Adrenal gland (tissue), 12 donors: Measurements from ENCODE around the gene ZNF829. TPM values are rescaled to one million over a fixed set of nuclear protein-coding genes. Genes with fewer than 3 reads are reported as not detected.
A peak's percentile ranks its signal among the peaks of the same experiment; 100 is the strongest.

Experiments used
- DNase-seq, 7 donors: peaks; one replicate each; pipeline ENCODE4 v3.0.0-alpha.2; 2019 to 2020
- H3K27ac ChIP-seq, 5 donors: fragments of 200-600 bp; sonication (generic) in 4 of 5; 1 replicate in 3 of 5; 2 replicates in 2 of 5; pipeline versions ENCODE4 v1.5.1 to v1.8.0; 2016 to 2020; ENCODE audit warnings: mild to moderate bottlenecking in 1 of 5
- H3K27me3 ChIP-seq: fragments of 200-600 bp; 2 replicates; pipeline ENCODE4 v1.8.0; 2021
- H3K36me3 ChIP-seq, 2 donors: fragments of 200-600 bp; replicated peaks in 1 of 2; 1 replicate in 1 of 2; 2 replicates in 1 of 2; pipeline versions ENCODE4 v1.5.1 to v1.8.0; 2018 to 2022
- H3K4me1 ChIP-seq, 2 donors: fragments of 200-600 bp; replicated peaks in 1 of 2; 1 replicate in 1 of 2; 2 replicates in 1 of 2; pipeline versions ENCODE4 v1.5.1 to v1.8.0; 2018 to 2021
- H3K4me3 ChIP-seq, 4 donors: fragments of 200-600 bp; sonication (generic) in 3 of 4; one replicate each; pipeline ENCODE4 v1.5.1; 2016 to 2018
- H3K9me3 ChIP-seq, 3 donors: fragments of 200-600 bp; sonication (generic) in 1 of 3; replicated peaks in 1 of 3; 1 replicate in 2 of 3; 2 replicates in 1 of 3; pipeline versions ENCODE4 v1.5.1 to v1.8.0; 2016 to 2021
- POLR2A ChIP-seq, 2 donors: fragments of 450-650 bp; IDR thresholded peaks; one replicate each; pipeline ENCODE4 v1.6.1; 2017; ENCODE audit warnings: antibody characterized with exemption in 2 of 2, mild to moderate bottlenecking in 2 of 2, moderate library complexity in 1 of 2
- WGBS, 4 donors: extraction: QIAGEN DNeasy Blood & Tissue Kit in 2 of 4; methylation state at CpG; one replicate each; pipeline versions ENCODE4 v1.1.5 to v1.1.7; 2013 to 2017; 5-methylcytosine and 5-hydroxymethylcytosine counted together
- intact Hi-C, 2 donors: fragments of 100-400 bp; cut with DNase I; formaldehyde crosslinking; loops; one replicate each; pipeline versions ENCODE4 v1.14.1 to v1.15.0; 2022 to 2023
- polyA plus RNA-seq, 3 donors: library from polyadenylated mRNA; stranded (reverse); fragments of 200-250 nt in 2 of 3; fragments of 350-450 nt in 1 of 3; fragmentation: Illumina TruSeq in 1 of 3; extraction: RNeasy Lipid Tissue Mini Kit (QIAGEN cat#74804) in 1 of 3; gene quantifications; one replicate each; pipeline ENCODE4 v1.2.3, GENCODE V29; 2013 to 2014
- small RNA-seq, 2 donors: library from RNA; depleted of rRNA; stranded (forward); fragments of <200 nt; gene quantifications; one replicate each; pipeline ENCODE3, GENCODE V24; 2016
- total RNA-seq, 9 donors: library from RNA; depleted of rRNA in 4 of 9; stranded (reverse); fragments of >200 nt in 4 of 9; fragments of 120-200 nt in 1 of 9; fragmentation: NEBNext Ultra II Directional in 1 of 9; extraction: Animal tissue kit (Norgen Biotek cat#: 25700) in 1 of 9; gene quantifications; one replicate each; pipeline versions ENCODE4 v1.1.0 to v1.2.4, GENCODE V29; 2013 to 2023
- TF ChIP-seq, protein P1 (sequence below), 6 experiments: fragments of 450-650 bp in 4 of 6; fragments of 200-600 bp in 2 of 6; sonication (generic) in 1 of 6; IDR thresholded peaks; 1 replicate in 5 of 6; 2 replicates in 1 of 6; pipeline versions ENCODE4 v1.5.1 to v1.8.0; 2016 to 2021; ENCODE audit warnings: antibody characterized with exemption in 6 of 6, mild to moderate bottlenecking in 2 of 6, moderate library complexity in 1 of 6
- donor health status: healthy with polysubstance abuse.
- donor health status: Bipolar disorder and iron deficiency.
- donor health status: DM: yes; HTN: yes; CAD: no.
- donor health status: DM: no; HTN: no; CAD: no.
- donor health status: DM: no; HTN: no; CAD: no.
- donor health status: DM: yes; HTN: yes; CAD: no.

ZNF829 gene
- total and polyA plus RNA-seq, 12 donors = 0.64 to 6.2 (median 4.2) TPM

DNA sequence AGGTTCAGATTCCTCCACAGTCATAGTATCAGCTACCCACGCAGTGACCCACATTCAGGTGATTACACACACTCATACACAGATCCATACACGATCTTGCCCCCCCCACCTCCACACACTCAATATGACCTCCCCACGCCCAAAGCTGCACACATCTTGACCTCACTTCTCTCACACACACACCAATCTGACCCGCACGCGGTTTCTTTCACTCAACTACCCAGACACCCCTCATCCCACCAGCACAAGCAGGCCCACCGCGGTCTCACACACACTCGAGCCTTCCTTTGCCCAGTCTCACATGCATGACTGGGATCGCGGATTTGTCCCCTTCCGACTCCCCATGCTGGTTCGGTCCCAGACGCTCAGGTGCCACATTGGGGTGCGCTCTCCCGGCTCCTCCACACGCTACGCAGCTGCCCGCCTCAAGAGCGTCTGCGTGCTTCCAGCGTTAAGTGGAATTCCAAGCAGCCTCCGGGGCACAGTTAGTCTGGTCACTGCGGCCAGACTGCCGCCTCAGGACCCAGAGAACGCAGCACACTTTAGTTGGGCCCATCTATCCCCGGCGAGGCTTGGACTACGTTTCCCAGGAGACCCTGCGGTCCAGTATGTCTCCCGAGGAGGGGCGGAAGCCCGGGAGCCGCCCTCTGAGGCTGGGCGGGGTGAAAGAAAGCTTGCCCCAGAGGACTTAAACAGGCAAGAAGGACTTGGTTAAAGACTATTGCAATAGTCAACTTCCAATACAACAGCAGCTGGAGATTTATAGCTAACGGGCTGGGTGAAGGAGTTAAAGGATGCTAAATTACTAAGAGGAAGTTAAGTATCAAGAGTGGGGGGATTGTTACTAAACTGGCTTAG, 66.2 kb downstream of the ZNF829 start:
- H3K27ac ChIP-seq = peak overlapping the region; percentile 53 to 88 (median 68)
- 0 to 1% (median 0%) methylated on average over 27 to 36 of the region's 36 CpGs for WGBS, 4 donors
- H3K36me3 ChIP-seq = peaks cover 0 to 7% of the 10 kb centered on the region in 2 donors
- no peaks in the 10 kb centered on the region for H3K27me3 ChIP-seq
- peak overlapping the region; percentile 50 to 98 (median 65) for H3K4me3 ChIP-seq
- no peaks in the 10 kb centered on the region for H3K9me3 ChIP-seq
- TF ChIP-seq POLR2A (IDR thresholded peaks at IDR 0.05) = peak; percentile 31 to 64
- TF ChIP-seq, protein P1, sequence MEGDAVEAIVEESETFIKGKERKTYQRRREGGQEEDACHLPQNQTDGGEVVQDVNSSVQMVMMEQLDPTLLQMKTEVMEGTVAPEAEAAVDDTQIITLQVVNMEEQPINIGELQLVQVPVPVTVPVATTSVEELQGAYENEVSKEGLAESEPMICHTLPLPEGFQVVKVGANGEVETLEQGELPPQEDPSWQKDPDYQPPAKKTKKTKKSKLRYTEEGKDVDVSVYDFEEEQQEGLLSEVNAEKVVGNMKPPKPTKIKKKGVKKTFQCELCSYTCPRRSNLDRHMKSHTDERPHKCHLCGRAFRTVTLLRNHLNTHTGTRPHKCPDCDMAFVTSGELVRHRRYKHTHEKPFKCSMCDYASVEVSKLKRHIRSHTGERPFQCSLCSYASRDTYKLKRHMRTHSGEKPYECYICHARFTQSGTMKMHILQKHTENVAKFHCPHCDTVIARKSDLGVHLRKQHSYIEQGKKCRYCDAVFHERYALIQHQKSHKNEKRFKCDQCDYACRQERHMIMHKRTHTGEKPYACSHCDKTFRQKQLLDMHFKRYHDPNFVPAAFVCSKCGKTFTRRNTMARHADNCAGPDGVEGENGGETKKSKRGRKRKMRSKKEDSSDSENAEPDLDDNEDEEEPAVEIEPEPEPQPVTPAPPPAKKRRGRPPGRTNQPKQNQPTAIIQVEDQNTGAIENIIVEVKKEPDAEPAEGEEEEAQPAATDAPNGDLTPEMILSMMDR (IDR thresholded peaks at IDR 0.05) = no peak
- peaks cover 5 to 18% of the 10 kb centered on the region in 2 donors for H3K4me1 ChIP-seq
- intact Hi-C loops = no loop called here
- DNase-seq = peak; percentile 88 to 95 (median 92)

DNA sequence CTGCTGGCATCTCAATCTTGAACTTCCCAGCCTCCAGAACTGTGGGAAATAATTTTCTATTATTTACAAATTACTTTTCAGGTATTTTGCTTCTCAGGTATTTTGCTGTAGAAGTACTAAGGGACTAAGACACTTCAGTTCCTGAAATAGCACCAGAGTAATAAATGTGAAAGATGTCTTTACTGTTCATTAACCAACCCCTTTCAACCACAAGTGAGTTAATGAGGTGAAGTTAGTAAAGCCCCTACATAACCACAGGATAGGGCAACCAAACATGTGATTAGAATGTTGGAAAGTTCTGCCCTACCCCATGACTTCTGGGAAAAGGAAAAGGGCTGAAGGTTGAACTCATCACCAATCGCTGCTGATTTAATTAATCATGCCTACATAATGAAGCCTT, 68.1 kb downstream of the ZNF829 start:
- Histone ChIP-seq H3K4me3 (no peak overlapping the region), H3K9me3 (no peaks in the 10 kb centered on the region), H3K27me3 (no peaks in the 10 kb centered on the region), H3K4me1 (peaks cover 5 to 18% of the 10 kb centered on the region in 2 donors), H3K36me3 (no peaks in the 10 kb centered on the region), H3K27ac (no peak overlapping the region)
- DNase-seq = no peak
- intact Hi-C loops = no loop called here
- WGBS, 4 donors = 69 to 94% (median 78%) methylated on average over 1 of the region's 1 CpG
- TF ChIP-seq, protein P1 (IDR thresholded peaks at IDR 0.05) = no peak
- TF ChIP-seq POLR2A (IDR thresholded peaks at IDR 0.05) = no peak

DNA sequence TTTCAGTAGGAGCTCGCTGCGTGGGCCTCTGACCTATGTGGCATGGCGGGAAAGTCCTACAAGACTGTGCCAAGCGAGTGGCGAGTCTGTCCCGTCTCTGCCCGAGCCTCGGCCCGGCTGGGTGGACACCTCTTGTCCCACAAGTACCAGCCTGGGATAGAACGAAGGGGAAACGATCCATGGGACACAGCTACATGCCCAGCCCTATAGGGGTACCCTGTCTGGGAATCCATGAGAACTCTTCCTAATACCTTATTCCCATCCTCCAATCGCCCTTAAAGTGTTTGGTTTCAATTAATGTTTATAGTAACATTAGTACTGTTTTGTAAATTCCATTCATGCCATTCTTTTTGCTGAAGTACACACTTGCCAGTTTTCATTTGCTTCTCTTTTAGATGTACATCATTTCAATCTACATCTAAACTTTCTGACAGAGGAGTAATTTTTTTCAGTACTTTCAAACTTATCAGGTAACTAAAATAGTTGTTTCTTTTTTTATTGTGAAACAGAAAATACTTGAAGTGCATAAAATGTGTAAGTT, 77.2 kb downstream of the ZNF829 start:
- H3K4me1 ChIP-seq = peaks cover 0 to 15% of the 10 kb centered on the region in 2 donors
- 4 to 20% (median 9%) methylated on average over 2 to 12 of the region's 12 CpGs for whole genome bisulfite sequencing, 4 donors
- H3K9me3 ChIP-seq = peaks cover 0 to 9% (median 4%) of the 10 kb centered on the region in 3 donors
- peak overlapping the region in 4 of 5 donors; percentile 78 to 96 (median 86) for H3K27ac ChIP-seq
- DNase-seq = no peak
- no peaks in the 10 kb centered on the region for H3K27me3 ChIP-seq
- H3K4me3 ChIP-seq = peak overlapping the region; percentile 66 to 78 (median 75)
- intact Hi-C loops = no loop called here
- TF ChIP-seq POLR2A (IDR thresholded peaks at IDR 0.05) = no peak
- TF ChIP-seq, protein P1 (IDR thresholded peaks at IDR 0.05) = no peak
- no peaks in the 10 kb centered on the region for H3K36me3 ChIP-seq

Small RNA genes lying within 50 kb of the gene (small RNA-seq; reads per million reads assigned to genes)
- gene RF00019 = 0 reads per million in 2 donors

Other genes starting within 250 kb of the ZNF829 start
- 10 to 100 TPM in 4 of 9 donors, 1 to 10 TPM in 5; 1.3 to 14.8 (median 9.6) TPM for gene ZNF461, start 249.5 kb downstream of the ZNF829 start, total RNA-seq
- gene ZNF461, start 249.5 kb downstream of the ZNF829 start, polyA plus RNA-seq = 10 to 100 TPM in 1 of 3 donors, 1 to 10 TPM in 2; 8.7 to 10.6 (median 9.7) TPM
- gene ZNF567, start 228.7 kb downstream of the ZNF829 start, total RNA-seq = 1 to 10 TPM; 3.4 to 8.2 (median 5.2) TPM
- gene ZNF567, start 228.7 kb downstream of the ZNF829 start, polyA plus RNA-seq = 1 to 10 TPM; 3.4 to 7.2 (median 6.0) TPM
- gene ZNF850, start 143.5 kb downstream of the ZNF829 start, total RNA-seq = 10 to 100 TPM in 1 of 9 donors, 1 to 10 TPM in 8; 2.0 to 11.8 (median 4.0) TPM
- 1 to 10 TPM in 1 of 3 donors, under 1 TPM in 2; 0.34 to 1.1 (median 0.97) TPM for gene ZNF850, start 143.5 kb downstream of the ZNF829 start, polyA plus RNA-seq
- 10 to 100 TPM in 3 of 9 donors, 1 to 10 TPM in 6; 4.1 to 21.9 (median 8.8) TPM for gene ZNF790, start 77.9 kb downstream of the ZNF829 start, total RNA-seq
- 10 to 100 TPM in 1 of 3 donors, 1 to 10 TPM in 2; 2.7 to 10.3 (median 3.5) TPM for gene ZNF790, start 77.9 kb downstream of the ZNF829 start, polyA plus RNA-seq
- 1 to 10 TPM; 1.1 to 7.4 (median 4.3) TPM for gene ZNF345, start 65.4 kb downstream of the ZNF829 start, total RNA-seq
- 1 to 10 TPM; 3.2 to 5.4 (median 3.5) TPM for gene ZNF345, start 65.4 kb downstream of the ZNF829 start, polyA plus RNA-seq
- 10 to 100 TPM in 8 of 9 donors, 1 to 10 TPM in 1; 8.3 to 23.8 (median 17.2) TPM for gene ZNF568, start within 50 bp of the ZNF829 start, total RNA-seq
- 10 to 100 TPM in 1 of 3 donors, 1 to 10 TPM in 2; 4.5 to 12.5 (median 7.4) TPM for gene ZNF568, start within 50 bp of the ZNF829 start, polyA plus RNA-seq
- 10 to 100 TPM in 7 of 9 donors, 1 to 10 TPM in 2; 7.7 to 20.6 (median 14.4) TPM for gene ZNF420, start 162.1 kb upstream of the ZNF829 start, total RNA-seq
- gene ZNF420, start 162.1 kb upstream of the ZNF829 start, polyA plus RNA-seq = 10 to 100 TPM in 1 of 3 donors, 1 to 10 TPM in 2; 3.0 to 10.6 (median 3.6) TPM